ENCODE data around the gene CDC27.

- TF ChIP-seq EZH2 (IDR thresholded peaks at IDR 0.05; ENCODE audit: borderline replicate concordance, low read depth, low read length, severe bottlenecking) (no peak), CTCF (IDR thresholded peaks at IDR 0.05; ENCODE audit: borderline replicate concordance, extremely low read depth, low read length, poor library complexity, severe bottlenecking) (no peak)
These were observed 8.8 kb downstream of the CDC27 start for GRCh38 chr17:47180337-47180736.
